Cardiac atrium fibroblast (primary cell): Measurements from ENCODE around the gene TUBB6. TPM values are rescaled to one million over a fixed set of nuclear protein-coding genes. Genes with fewer than 3 reads are reported as not detected.

Experiments
- total RNA-seq: library from RNA; depleted of rRNA; stranded (reverse); fragments of >200 nt; gene quantifications from 2 replicates; pipeline ENCODE4 v1.2.3, GENCODE V29; 2015

The TUBB6 gene
- 492 and 509 TPM in 2 replicates for total RNA-seq

GRCh38 chr18:12307701-12308385 is at the start of gene TUBB6:
Gene TUBB6, plus strand, starts transcription at chr18:12308241. Its CDS starts 52 bp downstream, at chr18:12308293.

Other genes with a start within 250 kb of the TUBB6 start
- not detected in 2 replicates for gene ANKRD62, start 214.4 kb upstream of the TUBB6 start, total RNA-seq
- gene CIDEA, start 53.9 kb upstream of the TUBB6 start, total RNA-seq, result not detected in 2 replicates
- gene AFG3L2, start 69.0 kb downstream of the TUBB6 start, total RNA-seq, result 32.3 and 40.7 TPM in 2 replicates
- 1.8 and 4.2 TPM in 2 replicates for gene PRELID3A, start 99.7 kb downstream of the TUBB6 start, total RNA-seq